GM23248 (cell line): ENCODE data around the gene CHRND. TPM values are rescaled to one million over a fixed set of nuclear protein-coding genes. Genes with fewer than 3 reads are reported as not detected.

Source experiments
- DNase-seq: peaks from one replicate; pipeline ENCODE4 v3.0.0-alpha.2; 2015
- H2AFZ ChIP-seq: fragments of 200-600 bp; sonication (generic); 2 replicates; pipeline ENCODE4 v1.6.1; 2016; ENCODE audit warnings: antibody characterized with exemption
- H3F3A ChIP-seq: fragments of 200-600 bp; sonication (generic); 2 replicates; pipeline ENCODE4 v1.6.1; 2016; ENCODE audit warnings: mild to moderate bottlenecking, antibody characterized with exemption, mixed run types; ENCODE audit not compliant: insufficient read depth
- H3K27ac ChIP-seq: fragments of 200-600 bp; sonication (generic); 2 replicates; pipeline ENCODE4 v1.5.1; 2016; ENCODE audit warnings: mild to moderate bottlenecking
- H3K27me3 ChIP-seq: fragments of 200-600 bp; sonication (generic); replicated peaks from 2 replicates; pipeline ENCODE4 v1.6.1; 2016; ENCODE audit warnings: mild to moderate bottlenecking; ENCODE audit not compliant: insufficient read depth
- H3K36me3 ChIP-seq: fragments of 200-600 bp; sonication (generic); 2 replicates; pipeline ENCODE4 v1.6.1; 2016; ENCODE audit warnings: low read depth, mild to moderate bottlenecking
- H3K4me1 ChIP-seq: fragments of 200-600 bp; sonication (generic); 2 replicates; pipeline ENCODE4 v1.6.1; 2016; ENCODE audit warnings: mild to moderate bottlenecking; ENCODE audit not compliant: insufficient read depth
- H3K4me2 ChIP-seq: fragments of 200-600 bp; sonication (generic); one replicate; pipeline ENCODE4 v1.6.1; 2016; ENCODE audit warnings: mild to moderate bottlenecking; ENCODE audit not compliant: unreplicated experiment
- H3K4me3 ChIP-seq: fragments of 200-600 bp; sonication (generic); 2 replicates; pipeline ENCODE4 v1.5.1; 2016; ENCODE audit warnings: mild to moderate bottlenecking
- H3K79me2 ChIP-seq: fragments of 200-600 bp; sonication (generic); 2 replicates; pipeline ENCODE4 v1.6.1; 2016; ENCODE audit warnings: mild to moderate bottlenecking; ENCODE audit not compliant: insufficient read depth
- H3K9ac ChIP-seq: fragments of 200-600 bp; sonication (generic); 2 replicates; pipeline ENCODE4 v1.6.1; 2016; ENCODE audit warnings: mild to moderate bottlenecking
- H3K9me2 ChIP-seq: fragments of 200-600 bp; sonication (generic); 2 replicates; pipeline ENCODE4 v1.6.1; 2016; ENCODE audit warnings: mixed run types, mild to moderate bottlenecking, moderate library complexity; ENCODE audit not compliant: insufficient read depth
- H3K9me3 ChIP-seq: fragments of 200-600 bp; sonication (generic); one replicate; pipeline ENCODE4 v1.6.1; 2017; ENCODE audit warnings: low read depth
- H4K20me1 ChIP-seq: fragments of 200-600 bp; sonication (generic); 2 replicates; pipeline ENCODE4 v1.6.0; 2016; ENCODE audit not compliant: insufficient read depth
- EZH2 ChIP-seq: fragments of 200-600 bp; sonication (generic); IDR thresholded peaks from 2 replicates; pipeline ENCODE4 v1.6.1; 2018; ENCODE audit warnings: antibody characterized with exemption, mild to moderate bottlenecking; ENCODE audit not compliant: insufficient read depth, poor library complexity, severe bottlenecking
- EZH2phosphoT487 ChIP-seq: fragments of 200-600 bp; sonication (generic); IDR thresholded peaks from 2 replicates; pipeline ENCODE4 v1.6.1; 2018; ENCODE audit warnings: antibody characterized with exemption, moderate library complexity, mild to moderate bottlenecking, low read depth; ENCODE audit not compliant: insufficient read depth
- WGBS, 2 experiments: methylation state at CpG; one replicate each; pipeline ENCODE4 v1.1.6; 2015 to 2017; ENCODE audit warnings: low lambda C conversion rate in 2 of 2, low coverage in 1 of 2; ENCODE audit errors: missing lambda C conversion rate in 2 of 2; 5-methylcytosine and 5-hydroxymethylcytosine counted together
- in situ Hi-C: fragments of 300-500 bp; cut with MboI; formaldehyde crosslinking; loops from 2 replicates; pipeline ENCODE4 v1.15.0; 2020
- polyA plus RNA-seq: library from polyadenylated mRNA; unstranded; fragments of >200 nt; fragmentation: Nextera tagmentation; extraction: Ambion mirVana; gene quantifications from 2 replicates; pipeline ENCODE4 v1.2.1, GENCODE V29; 2016
- total RNA-seq: library from RNA; depleted of rRNA; stranded (reverse); fragments of >200 nt; shearing (Covaris generic); gene quantifications from 2 replicates; pipeline ENCODE4 v1.2.3, GENCODE V29; 2014

CHRND gene
- total and polyA plus RNA-seq, 2 experiments from 2014 or later = not detected

- no peaks in the 10 kb centered on the region for H3K9me3 ChIP-seq
- no peak overlapping the region for H2AFZ ChIP-seq
- DNase-seq = no peak
- peaks cover 29% of the 10 kb centered on the region; the same call in 1 of the 2 replicates for H3K27me3 ChIP-seq
- in situ Hi-C loops = no loop called here
- 50 to 53% methylated on average over 5 of the region's 5 CpGs for WGBS, 2 experiments
- no peak overlapping the region for H3K9ac ChIP-seq
- TF ChIP-seq EZH2phosphoT487 = no peak
- TF ChIP-seq EZH2 = no peak
- H3K4me2 ChIP-seq = no peak overlapping the region
- H3K36me3 ChIP-seq = no peaks in the 10 kb centered on the region
- H3K79me2 ChIP-seq = no peaks in the 10 kb centered on the region
- no peaks in the 10 kb centered on the region for H4K20me1 ChIP-seq
- H3K4me3 ChIP-seq = no peak overlapping the region
- no peaks in the 10 kb centered on the region for H3F3A ChIP-seq
- H3K4me1 ChIP-seq = no peaks in the 10 kb centered on the region
- H3K27ac ChIP-seq = no peak overlapping the region
- no peaks in the 10 kb centered on the region for H3K9me2 ChIP-seq
Observed at GRCh38 chr2:232513353-232513752, 12.6 kb upstream of the CHRND start.

GRCh38 chr2:232515639-232516038 lies 10.3 kb upstream of the CHRND start:
- H3K27ac ChIP-seq = no peak overlapping the region
- peaks cover 48% of the 10 kb centered on the region for H3K27me3 ChIP-seq
- no peaks in the 10 kb centered on the region for H3K9me3 ChIP-seq
- no peak for TF ChIP-seq EZH2phosphoT487
- no peak for TF ChIP-seq EZH2
- no peaks in the 10 kb centered on the region for H3K36me3 ChIP-seq
- H3K4me3 ChIP-seq = no peak overlapping the region
- H3K9ac ChIP-seq = no peak overlapping the region
- no peak overlapping the region for H3K4me2 ChIP-seq
- no peak for DNase-seq
- no peaks in the 10 kb centered on the region for H4K20me1 ChIP-seq
- WGBS, 2 experiments = 57 to 72% methylated on average over 7 of the region's 7 CpGs
- H3F3A ChIP-seq = no peaks in the 10 kb centered on the region
- no peaks in the 10 kb centered on the region for H3K9me2 ChIP-seq
- no peak overlapping the region for H2AFZ ChIP-seq
- H3K79me2 ChIP-seq = no peaks in the 10 kb centered on the region
- in situ Hi-C loops = no loop called here
- no peaks in the 10 kb centered on the region for H3K4me1 ChIP-seq

- in situ Hi-C loops = no loop called here
- Histone ChIP-seq H3K9me2 (no peaks in the 10 kb centered on the region), H3K79me2 (no peaks in the 10 kb centered on the region), H4K20me1 (no peaks in the 10 kb centered on the region), H3K4me2 (no peak overlapping the region), H3K27ac (no peak overlapping the region), H3K36me3 (no peaks in the 10 kb centered on the region), H3K27me3 (peaks cover 56% of the 10 kb centered on the region), H3K4me1 (no peaks in the 10 kb centered on the region), H3K4me3 (no peak overlapping the region), H3F3A (no peaks in the 10 kb centered on the region), H2AFZ (no peak overlapping the region), H3K9ac (no peak overlapping the region), H3K9me3 (no peaks in the 10 kb centered on the region)
- no peak for TF ChIP-seq EZH2
- TF ChIP-seq EZH2phosphoT487 = no peak
- no peak for DNase-seq
- whole genome bisulfite sequencing, 2 experiments = 74 to 77% methylated on average over 3 of the region's 3 CpGs
Observed at GRCh38 chr2:232516551-232516950, 9.4 kb upstream of the CHRND start.

GRCh38 chr2:232518844-232519243 lies 7.1 kb upstream of the CHRND start:
- H3K27me3 ChIP-seq = peaks cover 60% of the 10 kb centered on the region
- H3K27ac ChIP-seq = no peak overlapping the region
- no peaks in the 10 kb centered on the region for H3K9me2 ChIP-seq
- H2AFZ ChIP-seq = no peak overlapping the region
- no peaks in the 10 kb centered on the region for H3F3A ChIP-seq
- H3K9me3 ChIP-seq = no peaks in the 10 kb centered on the region
- DNase-seq = no peak
- no peak for TF ChIP-seq EZH2phosphoT487
- no peak for TF ChIP-seq EZH2
- no peaks in the 10 kb centered on the region for H4K20me1 ChIP-seq
- no peak overlapping the region for H3K4me2 ChIP-seq
- H3K36me3 ChIP-seq = no peaks in the 10 kb centered on the region
- no peaks in the 10 kb centered on the region for H3K4me1 ChIP-seq
- in situ Hi-C loops = no loop called here
- WGBS, 2 experiments = 38 to 42% methylated on average over 6 of the region's 6 CpGs
- no peak overlapping the region for H3K9ac ChIP-seq
- no peak overlapping the region for H3K4me3 ChIP-seq
- H3K79me2 ChIP-seq = no peaks in the 10 kb centered on the region
